Activated effector memory CD4-positive, alpha-beta T cell treated with Interleukin-2 at 50 U/mL for 16 hours (primary cell): ENCODE results near the gene CDH4.

Experiments
- DNase-seq: peaks from one replicate; pipeline ENCODE4 v3.0.0-alpha.2; 2020

CDH4 gene

GRCh38 chr20:61728326-61728725 is 476.3 kb downstream of the CDH4 start:
- no peak for DNase-seq

- no peak for DNase-seq
These were observed 477.0 kb downstream of the CDH4 start for GRCh38 chr20:61728786-61729770.

GRCh38 chr20:61730631-61731362 is 478.7 kb downstream of the CDH4 start:
- DNase-seq: no peak

- no peak for DNase-seq
These were observed 479.5 kb downstream of the CDH4 start for GRCh38 chr20:61731363-61732181.

- no peak for DNase-seq
These were observed 480.6 kb downstream of the CDH4 start for GRCh38 chr20:61732511-61733210.

GRCh38 chr20:61733216-61733615 is 481.2 kb downstream of the CDH4 start:
- no peak for DNase-seq

- no peak for DNase-seq
These were observed 482.1 kb downstream of the CDH4 start for GRCh38 chr20:61733891-61734732.

- no peak for DNase-seq
These were observed 482.9 kb downstream of the CDH4 start for GRCh38 chr20:61734733-61735502.

GRCh38 chr20:61735503-61735785 is 483.4 kb downstream of the CDH4 start:
- no peak for DNase-seq

- no peak for DNase-seq
These were observed 484.1 kb downstream of the CDH4 start for GRCh38 chr20:61736001-61736635.

- DNase-seq: no peak
These were observed 484.8 kb downstream of the CDH4 start for GRCh38 chr20:61736751-61737310.

GRCh38 chr20:61737346-61737745 is 485.3 kb downstream of the CDH4 start:
- no peak for DNase-seq

- no peak for DNase-seq
These were observed 485.9 kb downstream of the CDH4 start for GRCh38 chr20:61737812-61738443.

- DNase-seq: no peak
These were observed 486.6 kb downstream of the CDH4 start for GRCh38 chr20:61738601-61739069.

GRCh38 chr20:61739086-61739831 is 487.2 kb downstream of the CDH4 start:
- DNase-seq: no peak

GRCh38 chr20:61739832-61740118 is 487.7 kb downstream of the CDH4 start:
- no peak for DNase-seq

GRCh38 chr20:61742097-61742825 is 490.2 kb downstream of the CDH4 start:
- DNase-seq: no peak

- DNase-seq: no peak
These were observed 491.5 kb downstream of the CDH4 start for GRCh38 chr20:61743606-61744005.
